Amygdala (tissue), 56 donors: Measurements from ENCODE around the gene STRBP.
"Not testable (repeated sequence)": the region's sequence is repeated elsewhere in the genome, so short reads cannot be mapped to it uniquely, and the experiment has no call there.

Experiments used
- DNase-seq, 56 donors: peaks; one replicate each; lab custom pipeline; 2025; lab: John Stamatoyannopoulos, UW

The STRBP gene

GRCh38 chr9:123251741-123252140, 16.6 kb downstream of the STRBP start:
- no peak for DNase-seq

DNA sequence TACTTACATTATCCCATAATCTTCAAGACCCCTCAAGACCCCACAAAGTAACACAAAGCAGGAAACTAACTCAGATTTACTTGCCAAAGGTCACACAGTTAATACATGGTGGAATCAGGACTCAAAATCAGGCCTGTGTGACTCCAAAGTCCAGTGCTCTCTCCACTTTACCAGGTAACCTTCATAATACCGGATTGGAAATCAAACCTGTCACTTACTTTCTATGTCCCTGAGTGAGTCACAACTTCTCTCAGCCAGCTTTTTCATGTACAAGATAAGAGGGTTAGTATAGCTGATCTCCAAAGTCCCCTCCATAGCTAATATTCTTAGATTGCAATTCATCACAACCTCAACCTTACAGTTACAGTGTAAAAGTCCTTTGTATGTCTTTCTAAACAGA, 17.1 kb downstream of the STRBP start:
- DNase-seq = no peak

DNA sequence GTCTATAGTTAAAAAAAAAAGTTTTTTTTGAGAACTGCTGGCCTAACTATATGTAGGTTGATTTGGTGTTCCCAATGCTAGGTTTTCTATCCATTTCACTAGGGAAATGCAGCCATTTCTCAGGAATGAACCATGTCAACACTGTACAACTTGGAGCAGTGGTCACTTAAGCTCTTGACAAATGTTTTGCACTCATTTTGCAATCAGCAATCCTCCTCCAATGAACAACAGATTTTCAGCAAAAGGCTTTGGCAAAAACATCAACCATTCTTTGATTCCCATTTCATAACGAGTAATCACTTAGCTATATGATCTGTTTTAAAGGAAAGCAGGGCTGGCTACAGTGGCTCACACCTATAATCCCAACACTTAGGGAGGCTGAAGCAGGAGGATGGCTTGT, 17.9 kb downstream of the STRBP start:
- no peak for DNase-seq

DNA sequence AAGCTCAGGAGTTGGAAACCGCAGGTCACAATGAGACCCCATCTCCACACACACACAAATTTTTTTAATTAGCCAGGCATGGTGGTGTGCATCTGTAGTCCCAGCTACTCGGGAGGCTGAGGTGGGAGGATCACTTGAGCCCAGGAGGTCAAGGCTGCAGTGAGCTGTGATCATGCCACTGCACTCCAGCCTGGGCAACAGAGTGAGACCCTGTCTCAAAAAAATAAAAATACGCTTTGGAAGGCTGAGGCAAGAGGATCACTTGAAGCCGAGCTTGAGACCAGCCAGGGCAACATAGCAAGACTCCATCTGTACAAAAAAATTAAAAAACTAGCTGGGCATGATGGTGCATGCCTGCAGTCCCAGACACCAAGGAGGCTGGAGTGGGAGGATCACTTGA, 19.2 kb downstream of the STRBP start:
- DNase-seq = not testable (repeated sequence)

GRCh38 chr9:123248630-123249029, 19.8 kb downstream of the STRBP start:
- no peak for DNase-seq

DNA sequence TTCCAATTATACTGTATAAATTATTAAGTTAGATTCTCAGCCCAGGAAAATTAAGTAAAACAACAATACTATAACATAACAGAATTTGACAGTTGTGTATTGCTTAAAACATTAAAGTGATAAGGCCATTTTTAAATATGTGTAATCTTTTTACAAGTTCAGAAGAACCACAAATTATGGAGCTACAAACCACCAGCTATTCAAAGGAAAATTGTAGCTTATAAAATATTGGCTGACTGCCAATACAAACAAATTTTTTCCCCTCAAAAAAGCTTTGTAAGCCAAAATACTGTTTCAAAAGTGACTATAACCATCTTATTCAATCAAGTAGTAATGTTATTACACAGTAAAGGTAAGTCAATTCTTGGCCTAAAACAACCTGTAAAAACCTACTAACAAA, 21.9 kb downstream of the STRBP start:
- DNase-seq = no peak

- DNase-seq = no peak
Measured at GRCh38 chr9:123239726-123240125, 28.7 kb downstream of the STRBP start.

DNA sequence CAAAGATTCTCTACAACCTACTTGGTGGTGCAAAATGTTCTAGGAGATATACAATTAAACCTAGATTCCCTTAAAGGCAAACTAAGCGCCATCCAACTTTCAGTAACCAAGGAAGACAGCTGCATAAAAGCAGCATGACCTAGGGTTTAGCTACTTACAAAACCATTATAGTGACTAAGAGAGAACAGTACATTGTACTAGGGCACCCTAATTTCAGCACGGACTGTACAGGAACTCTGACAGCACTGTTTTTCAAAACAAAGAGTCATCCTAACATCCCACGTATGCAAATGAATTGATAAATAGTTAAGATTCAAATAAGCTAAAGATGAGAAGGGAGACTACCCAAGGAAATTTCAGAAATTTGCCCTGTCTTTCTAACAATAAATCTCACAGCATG, 30.0 kb downstream of the STRBP start:
- no peak for DNase-seq

DNA sequence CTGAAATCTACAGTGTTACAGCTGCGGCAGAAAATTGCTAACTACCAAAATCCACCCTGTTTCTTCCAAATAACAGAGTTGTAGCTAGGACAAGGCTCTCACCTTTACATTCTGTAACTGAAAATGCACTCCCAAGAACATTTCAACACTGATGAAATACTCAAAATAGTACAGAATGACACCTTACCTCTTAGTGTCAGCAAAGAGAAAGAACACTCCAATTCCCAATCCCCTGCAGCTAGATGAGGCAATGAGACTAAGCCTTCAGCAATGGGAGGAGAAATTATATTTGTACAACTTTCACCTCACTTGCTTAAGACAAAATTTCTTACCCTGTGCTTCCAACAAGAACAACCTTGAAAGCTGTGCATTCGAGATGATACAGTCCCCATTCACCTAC, 31.2 kb downstream of the STRBP start:
- DNase-seq = no peak

GRCh38 chr9:123235448-123235847, 32.9 kb downstream of the STRBP start:
- no peak for DNase-seq

- DNase-seq = no peak
Measured at GRCh38 chr9:123234853-123235252, 33.5 kb downstream of the STRBP start.

GRCh38 chr9:123232332-123232731, 36.1 kb downstream of the STRBP start:
- no peak for DNase-seq

- DNase-seq = no peak
Measured at GRCh38 chr9:123231421-123231820, 37.0 kb downstream of the STRBP start.

GRCh38 chr9:123228967-123229366, 39.4 kb downstream of the STRBP start:
- DNase-seq = no peak

DNA sequence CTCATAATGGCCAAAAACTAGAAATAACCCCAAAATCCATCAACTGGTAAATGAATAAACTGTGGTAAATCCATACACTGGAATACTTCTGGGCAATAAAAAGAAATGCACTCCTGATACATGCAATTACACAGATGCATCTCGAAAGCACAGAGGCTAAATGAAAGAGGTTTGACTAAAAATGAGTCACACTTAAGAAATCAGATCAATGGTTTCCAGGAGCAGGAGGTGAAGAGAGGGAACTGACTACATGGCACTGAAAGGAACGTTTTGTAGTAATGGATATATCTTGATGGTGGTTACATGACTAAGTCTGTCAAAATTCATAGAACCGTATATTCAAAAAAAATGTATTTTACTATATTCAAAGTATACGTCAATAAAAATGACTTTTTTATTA, 42.4 kb downstream of the STRBP start:
- no peak for DNase-seq

- DNase-seq = peak in 17 of 56 donors; percentile 3 to 45 (median 12)
Measured at GRCh38 chr9:123225374-123225813, 43.0 kb downstream of the STRBP start.

DNA sequence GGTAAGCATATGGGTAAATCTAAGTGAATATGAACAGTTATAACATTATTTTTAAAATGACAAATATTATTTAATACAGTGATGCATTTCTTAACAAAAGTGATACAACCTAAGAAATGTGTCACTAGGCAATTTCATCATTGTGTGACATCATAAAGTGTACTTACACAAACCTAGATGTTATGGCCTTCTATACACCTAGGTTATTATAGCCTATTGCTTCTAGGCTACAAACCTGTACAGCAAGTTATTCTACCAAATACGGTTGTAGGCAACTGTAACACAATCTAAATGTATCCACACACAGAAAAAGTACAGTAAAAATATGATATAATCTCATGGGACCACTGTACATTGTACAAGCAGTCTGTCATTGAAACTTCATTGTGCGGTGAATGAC, 48.3 kb downstream of the STRBP start:
- no peak for DNase-seq

DNA sequence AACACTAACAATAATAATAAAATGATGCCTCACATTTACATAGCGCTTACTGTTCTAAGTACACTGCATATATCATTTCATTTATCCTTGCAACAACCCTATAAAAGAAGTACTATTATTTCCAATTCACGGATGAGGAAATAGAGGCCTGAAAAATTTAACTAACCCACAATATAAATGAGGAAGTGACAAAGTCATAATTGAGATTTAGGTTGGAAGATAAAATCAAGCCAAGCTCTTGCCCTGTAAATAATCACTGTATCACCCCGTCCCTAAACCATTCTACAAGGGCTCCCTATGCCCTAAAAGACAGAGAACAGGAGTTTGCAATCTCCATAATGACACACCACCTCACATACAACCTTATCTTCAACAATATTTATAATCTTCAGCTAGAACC, 49.6 kb downstream of the STRBP start:
- DNase-seq = no peak

DNA sequence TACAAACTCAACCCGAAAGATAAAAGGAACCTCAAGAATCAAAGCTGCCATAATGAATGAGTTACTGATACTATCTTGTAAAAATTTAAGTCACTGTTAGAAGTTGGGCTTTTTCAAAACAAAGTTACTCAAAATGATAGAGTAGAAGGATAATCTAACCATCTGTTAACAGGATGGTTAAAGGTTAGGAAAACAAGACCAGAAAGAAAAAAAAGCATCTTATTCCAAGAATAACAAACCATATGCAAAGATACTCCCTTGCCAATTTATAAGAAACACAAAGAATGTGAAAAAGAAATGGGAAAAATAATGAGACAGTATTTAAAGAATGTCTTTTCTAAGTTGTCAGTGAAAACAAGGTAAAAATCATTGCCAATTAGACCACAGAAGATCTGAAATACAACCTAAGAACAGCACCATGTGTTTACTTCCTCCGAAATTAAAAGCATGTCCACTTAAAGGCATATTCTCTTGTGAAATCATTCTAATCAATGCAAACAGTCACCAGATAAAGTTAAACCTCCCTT, 51.2 kb downstream of the STRBP start:
- DNase-seq = no peak

DNA sequence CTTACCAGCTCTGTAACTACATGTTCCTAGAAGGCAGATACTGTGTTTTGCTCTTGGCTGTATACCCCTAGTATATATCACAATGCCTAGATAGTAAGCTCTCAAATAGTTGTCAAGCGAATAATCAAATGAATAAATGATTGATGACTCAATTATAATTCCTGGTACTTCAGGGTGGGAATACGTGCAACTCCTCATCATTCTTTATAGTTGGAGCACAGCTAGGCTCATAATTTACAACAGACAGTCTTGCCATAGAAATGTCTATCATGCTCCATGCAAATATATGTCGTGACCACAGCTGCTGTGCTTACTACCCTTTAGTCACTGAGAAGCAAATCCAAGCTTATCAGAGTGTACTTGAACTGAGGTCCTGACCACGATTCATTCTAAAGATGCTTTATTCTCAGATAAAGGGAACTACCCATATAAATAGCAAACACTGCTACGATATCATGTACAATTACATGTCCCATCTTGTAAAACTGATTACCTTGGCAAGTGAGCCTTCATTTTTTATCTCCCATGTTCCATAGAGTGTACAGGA, 52.1 kb downstream of the STRBP start:
- no peak for DNase-seq

DNA sequence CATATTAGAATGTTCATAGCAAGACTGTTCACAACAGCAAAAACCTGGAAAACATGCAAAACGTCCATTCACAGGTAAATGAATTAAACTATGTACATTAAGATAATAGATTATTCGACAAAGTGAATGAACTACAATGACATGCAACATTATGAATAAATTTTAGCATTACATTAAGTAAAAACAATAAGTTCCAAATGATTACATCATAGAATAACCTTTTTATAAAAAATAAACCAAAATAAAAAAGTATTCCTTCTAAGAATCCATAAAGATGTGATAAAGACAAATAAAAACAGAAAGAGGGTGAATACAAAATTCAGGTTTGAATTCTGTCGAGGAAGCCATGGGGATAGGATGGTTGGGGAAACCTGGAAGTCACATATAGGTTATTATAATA, 57.3 kb downstream of the STRBP start:
- no peak for DNase-seq

GRCh38 chr9:123208626-123209174, 59.7 kb downstream of the STRBP start:
- DNase-seq = no peak

DNA sequence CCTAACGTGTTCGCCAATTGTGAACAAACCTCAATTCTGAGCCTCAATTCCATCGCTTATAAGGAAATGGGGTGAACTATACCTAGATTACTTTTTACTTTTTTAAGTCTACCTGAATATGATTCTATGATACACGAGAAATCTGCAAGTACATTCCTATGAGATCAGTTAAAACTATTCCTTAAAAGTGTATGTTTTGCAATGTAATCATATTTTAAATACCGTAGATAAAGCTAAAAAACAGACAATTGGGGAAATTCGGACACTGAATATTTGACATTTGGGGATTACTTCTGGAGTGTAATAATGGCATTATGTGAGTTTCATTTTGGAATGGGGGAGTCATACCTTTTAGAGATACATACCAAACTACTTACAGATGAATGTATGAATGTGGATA, 62.3 kb downstream of the STRBP start:
- DNase-seq = no peak
